ENCODE results near the gene PLBD1.

Gene PLBD1

DNA sequence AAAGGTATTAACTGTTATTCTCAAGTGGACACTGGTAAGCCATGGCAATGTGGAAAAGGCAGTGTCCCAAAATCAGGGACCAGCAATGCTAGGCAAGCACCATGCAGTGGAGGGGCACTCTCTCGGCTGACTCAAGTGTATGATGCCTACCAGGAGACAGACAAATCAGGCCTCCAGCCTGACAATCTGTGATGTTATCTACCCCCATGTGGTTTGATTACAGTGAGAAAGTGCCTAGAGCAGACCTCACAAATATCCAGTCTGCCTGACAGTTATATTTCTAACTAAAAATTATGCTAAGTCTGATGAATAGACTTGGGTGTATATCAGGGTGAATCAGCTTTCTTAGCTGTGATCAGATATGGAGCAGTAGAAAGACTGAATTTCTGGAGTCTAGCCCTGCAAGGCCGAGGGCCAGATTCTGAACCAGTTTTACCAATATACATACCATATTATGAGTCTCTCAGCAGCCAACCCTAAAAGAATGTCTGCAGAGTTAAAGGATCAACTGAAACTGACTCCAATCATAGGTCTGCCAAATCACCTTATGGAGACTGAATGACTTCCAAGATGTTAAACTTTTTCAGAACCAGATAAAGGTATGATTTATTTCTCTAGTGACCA lies 3.2 kb downstream of the PLBD1 start:
- no peak for DNase-seq

DNA sequence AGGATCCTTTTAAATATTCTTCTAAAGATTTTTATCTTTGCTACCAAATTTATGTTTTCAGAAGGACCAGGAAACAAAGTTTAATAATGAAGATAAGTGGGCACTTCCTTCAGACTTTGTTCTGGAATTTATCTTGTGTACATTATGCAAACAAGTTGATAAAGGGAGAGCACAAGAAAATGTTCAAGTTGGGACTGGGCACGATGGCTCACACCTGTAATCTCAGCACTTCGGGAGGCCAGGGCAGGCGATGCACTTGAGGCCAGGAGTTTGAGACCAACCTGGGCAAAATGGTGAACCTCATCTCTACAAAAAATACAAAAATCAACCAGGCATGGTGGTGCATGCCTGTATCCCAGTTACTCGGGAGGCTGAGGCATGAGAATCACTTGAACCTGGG lies 4.6 kb downstream of the PLBD1 start:
- DNase-seq = no peak

DNA sequence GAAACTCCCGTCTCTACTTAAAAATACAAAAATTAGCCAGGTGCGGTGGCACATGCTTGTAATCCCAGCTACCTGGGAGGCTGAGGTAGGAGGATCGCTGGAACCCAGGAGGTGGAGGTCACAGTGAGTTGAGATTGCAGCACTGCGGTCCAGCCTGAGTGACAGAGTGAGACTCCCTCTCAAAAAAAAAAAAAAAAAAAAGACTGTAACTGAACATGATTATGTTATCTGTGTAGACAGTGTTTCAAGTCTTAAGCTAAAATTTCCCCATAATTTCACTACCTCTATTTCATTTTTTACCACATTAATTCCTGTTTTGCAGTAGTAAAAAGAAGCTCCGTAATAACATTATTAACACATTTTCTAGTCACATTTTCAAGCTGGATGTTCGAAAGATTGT lies 5.4 kb downstream of the PLBD1 start:
- no peak for DNase-seq

DNA sequence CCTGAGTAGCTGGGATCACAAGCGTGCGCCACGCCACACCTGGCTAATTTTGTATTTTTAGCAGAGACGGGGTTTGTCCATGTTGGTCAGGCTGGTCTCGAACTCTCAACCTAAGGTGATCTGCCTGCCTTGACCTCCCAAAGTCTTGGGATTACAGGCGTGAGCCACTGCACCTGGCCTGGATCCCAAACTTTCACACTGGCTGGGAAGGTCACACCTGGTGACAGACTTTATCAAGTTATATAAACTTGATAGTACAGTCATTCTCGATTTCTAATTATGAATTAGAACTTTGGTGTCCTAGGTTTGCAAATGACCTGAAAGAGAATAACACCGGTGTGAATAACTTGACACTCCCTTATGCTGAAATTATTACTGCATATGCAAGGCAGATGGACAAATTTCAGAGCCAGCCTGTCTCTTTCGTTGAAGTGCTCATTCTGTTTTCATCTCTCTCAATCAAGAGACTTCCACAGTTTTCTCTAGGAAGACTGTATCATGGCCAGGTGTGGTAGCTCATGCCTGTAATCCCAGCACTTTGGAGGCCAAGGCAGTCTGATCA lies 5.9 kb downstream of the PLBD1 start:
- DNase-seq = no peak

DNA sequence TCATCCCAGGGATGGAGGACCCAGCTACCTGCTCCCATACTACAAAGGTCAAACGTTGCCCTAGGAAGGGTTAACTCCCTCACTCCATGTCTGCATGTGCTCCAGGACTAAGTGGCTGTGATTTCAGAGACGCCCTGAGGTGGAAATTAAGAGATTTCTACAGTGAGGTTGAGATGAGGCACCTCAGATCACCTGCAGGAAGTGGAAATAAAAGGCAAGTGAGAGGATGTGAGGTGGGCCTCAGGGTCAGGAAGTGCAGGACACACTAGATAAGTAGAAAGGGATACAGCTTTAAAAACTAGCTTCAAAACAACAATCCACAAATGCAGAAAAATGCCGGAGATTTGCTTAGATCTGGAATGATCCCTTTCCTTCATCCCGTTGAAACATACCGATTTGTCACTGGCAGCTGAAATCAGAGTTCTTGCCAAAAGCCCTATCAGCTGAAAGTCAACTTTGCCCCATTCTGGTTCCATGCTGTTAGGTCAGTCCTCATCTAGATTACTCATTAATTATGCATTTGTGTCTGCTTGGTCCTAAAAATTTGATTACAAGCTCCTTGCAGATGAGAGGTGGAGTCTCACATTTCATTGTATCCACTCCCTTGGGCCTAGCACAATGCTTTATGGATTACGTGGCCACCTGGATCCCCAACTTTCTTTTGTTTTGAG lies 6.6 kb downstream of the PLBD1 start:
- DNase-seq = no peak

DNA sequence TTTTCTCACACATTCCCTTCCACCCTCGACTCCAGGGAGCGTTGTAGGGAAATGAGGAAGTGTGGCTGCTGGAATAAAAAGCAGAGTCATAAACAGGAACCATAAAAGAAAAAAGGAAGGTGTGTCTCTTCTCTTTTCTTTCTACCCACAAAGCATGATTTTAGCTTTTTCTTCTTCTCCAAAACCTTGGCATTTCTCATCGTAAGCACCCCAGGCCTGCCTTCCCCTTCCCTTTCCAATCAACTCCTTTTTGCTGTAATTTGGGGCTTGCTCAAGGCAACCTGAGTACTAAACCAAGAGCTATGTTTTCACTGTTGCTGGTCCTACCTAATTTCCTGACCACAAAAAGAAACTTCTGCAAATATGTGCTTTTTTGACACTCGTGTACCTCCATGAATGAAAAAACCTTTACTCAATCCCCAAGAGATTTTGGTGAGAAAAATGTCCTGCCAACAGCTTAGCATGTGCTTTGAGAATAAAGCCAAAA lies 9.2 kb downstream of the PLBD1 start:
- no peak for DNase-seq

DNA sequence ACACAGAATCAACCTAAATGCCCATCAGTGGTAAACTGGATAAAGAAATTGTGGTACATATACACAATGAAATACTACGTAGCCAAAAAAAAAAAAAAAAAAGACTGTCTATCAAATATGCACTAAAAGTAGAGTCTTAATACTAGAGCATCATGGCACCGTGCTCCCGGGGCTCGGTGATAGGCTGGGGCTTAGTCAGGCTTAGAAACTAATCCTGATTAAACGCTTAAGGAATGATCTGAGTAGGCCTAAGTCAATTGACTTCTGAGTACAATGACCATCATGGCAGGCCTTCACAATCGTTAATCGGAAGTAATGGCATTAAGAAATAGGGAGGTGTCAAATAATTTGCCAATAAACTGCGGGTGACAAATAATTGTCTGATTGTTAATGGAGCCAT lies 9.7 kb downstream of the PLBD1 start:
- DNase-seq = no peak

DNA sequence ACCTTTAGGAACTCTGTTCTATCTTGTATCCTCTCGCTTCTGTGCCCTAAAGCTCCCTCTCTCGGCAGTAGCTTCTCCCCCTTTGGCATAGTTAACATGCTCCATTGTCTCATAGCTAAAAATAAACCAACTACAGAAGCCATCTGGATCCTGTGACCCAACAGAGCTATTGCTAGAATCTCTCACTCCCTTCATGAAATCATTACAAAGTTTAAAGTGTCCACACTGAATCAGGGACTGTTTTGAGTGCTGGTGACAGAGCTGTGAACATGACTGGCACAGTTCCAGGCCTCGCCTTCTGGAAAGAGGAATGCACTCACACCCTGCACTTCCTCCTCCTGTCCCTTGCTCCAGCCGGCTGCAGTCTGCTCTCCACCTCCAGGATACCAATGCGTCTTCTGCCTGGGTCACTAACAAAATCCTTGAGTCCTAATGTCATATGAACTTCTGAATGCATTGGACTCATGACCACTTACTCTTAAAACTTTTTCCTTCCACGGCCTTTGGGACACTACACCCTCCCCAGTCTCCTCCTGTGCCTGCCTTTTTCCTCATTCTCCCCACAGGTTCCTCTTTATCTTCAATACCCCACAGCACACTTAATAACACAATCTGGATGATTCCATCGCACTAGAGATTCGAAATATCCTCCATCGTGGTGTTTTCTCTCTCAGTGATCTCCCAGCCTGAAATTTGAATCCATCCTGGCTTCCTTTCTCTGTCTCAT lies 13.2 kb downstream of the PLBD1 start:
- DNase-seq = no peak

DNA sequence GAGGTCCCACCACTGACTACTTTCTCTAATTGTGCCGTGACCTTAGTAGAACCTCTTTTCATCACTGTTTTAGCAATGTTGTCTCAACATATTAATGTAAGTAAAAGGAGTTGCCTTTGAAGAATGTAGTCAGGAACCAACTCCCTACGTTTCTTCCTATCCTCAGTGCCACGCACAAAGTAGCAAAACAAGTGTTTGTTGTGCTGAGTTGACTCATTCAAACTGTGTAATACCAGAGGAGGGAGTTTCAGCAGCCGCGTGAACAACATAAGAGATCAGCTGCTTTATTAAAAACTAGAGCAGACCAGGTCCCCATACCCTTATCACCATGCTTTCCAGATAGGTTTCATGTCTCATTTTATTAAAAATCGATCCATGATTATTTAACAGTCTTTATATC lies 19.1 kb downstream of the PLBD1 start:
- no peak for DNase-seq

DNA sequence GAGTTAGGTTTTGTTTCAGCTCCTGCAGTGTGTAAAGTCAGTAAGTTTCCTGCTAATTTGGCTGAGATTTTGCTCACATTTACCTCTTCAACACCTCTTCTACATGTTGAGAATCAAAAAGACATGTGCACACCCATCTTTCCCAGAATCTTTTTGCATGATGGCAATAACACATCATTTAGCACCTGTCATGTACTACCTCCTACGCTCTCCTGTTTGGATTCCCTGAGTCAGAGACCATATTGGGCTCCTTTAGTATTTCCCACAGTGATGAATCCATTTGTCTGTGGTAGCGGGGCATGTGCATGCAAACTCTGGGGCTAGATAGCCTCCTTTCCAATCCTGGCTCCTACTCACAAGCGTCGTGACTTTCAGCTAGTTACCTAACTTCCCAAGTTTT lies 20.1 kb downstream of the PLBD1 start:
- DNase-seq = no peak

DNA sequence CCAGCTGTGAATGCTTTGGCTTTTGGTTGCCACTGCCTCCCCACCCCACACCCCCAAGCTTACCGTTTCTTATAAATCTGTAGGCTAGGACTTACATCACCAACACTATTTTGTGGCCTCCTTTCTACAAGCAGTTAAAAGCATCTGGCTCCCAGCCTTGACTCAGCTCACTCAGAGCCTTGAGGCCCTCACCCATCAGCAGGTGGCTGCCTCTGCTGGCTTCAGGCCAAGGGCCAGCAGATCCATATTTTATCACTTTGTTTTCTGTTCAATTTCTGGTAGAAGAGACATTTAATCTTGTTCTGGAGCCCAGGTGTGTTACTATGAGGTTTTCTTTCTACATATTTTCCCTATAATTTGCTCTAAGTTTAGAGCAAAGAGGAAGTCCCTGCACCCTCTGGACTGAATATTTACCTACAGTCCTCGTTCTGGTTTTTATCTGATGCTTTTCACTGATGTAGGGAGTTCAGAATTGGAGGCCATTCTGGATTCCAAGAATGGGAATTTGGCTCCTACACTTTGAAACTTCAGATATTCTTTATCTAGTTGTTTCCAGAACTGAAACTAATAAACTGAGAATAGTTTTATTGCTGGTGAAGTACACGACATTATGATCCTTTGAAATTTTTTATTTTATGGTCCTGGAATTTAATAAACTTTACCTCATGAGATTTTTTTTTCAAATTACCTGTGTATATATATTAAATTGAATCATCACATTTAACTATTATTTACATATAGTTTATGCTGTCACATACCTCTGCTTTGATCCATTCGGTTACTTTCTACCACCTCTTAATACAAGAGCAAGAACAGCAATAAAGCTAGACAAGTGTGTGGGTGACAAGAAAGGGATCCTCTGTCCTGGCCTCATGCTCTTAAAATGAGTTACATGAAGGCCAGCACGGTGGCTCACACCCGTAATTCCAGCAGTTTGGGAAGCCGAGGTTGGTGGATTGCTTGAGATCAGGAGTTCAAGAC lies 22.2 kb downstream of the PLBD1 start:
- no peak for DNase-seq

DNA sequence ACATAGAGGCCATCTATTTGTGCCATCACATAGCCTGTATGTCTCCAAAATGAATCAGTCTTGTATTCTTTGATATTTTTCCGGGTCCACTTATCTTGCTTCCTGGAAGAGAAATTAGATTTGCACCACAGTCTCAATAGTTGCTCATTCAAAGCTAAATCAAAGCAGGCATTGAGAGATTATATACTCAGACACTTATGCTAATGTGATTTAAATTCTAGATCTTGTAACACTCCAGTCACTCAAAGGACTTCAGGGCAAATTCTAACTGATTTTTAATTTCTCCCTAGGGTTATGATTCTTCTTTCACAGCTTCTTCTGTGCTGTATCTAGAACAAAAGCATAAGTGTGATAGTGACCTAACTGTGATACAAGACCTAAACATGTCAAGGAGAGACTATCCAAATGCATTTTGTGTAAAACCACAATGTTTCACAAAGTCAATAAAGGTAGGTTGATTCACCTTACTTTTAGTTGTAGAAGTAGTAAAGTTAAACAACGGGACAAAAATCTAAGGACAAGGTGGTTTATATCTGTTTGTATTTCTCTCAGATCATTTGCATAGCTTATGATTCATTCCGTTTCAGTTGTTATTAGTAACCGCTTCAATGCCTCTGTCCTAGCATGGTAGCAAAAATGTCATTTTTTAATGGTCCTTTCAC lies 26.8 kb downstream of the PLBD1 start:
- DNase-seq = no peak

DNA sequence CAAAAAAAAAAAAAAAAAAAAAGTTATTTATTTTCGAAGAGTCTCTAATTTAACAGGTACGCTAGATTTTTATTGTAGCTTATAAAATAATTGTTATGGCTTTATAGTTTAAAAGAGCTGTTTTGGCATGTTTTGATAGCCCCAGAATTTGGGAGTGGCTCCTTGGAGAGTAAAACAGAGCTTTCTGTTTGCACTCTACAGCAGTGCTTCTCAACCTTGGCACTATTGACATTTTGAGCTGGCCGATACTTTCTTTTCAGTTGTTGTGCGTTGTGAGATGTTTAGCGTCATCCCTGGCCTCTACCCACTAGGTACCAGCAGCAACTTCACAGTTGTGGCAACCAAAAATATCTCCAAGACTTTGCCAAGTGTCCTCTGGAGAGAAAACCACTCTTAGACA lies 30.6 kb downstream of the PLBD1 start:
- DNase-seq = no peak

DNA sequence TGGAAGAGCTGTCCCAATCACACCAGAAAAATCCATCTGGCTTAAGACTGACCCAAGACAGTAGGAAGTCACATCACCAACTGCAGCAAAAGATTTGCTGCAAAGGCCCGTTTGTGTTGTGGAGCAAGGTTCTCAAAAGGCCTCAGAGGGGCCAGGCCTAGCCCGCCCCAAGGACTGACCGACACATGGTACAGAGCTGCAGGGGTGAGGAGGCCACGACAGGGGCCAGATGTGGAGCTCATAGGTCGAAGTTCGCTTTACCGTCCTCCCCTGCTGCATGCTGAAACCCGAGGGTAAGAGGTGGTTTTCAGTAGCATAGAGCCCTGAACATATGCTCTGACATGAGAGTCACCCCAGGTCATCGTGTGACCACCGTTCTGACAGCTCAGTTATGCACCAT lies 35.5 kb downstream of the PLBD1 start:
- DNase-seq = no peak

DNA sequence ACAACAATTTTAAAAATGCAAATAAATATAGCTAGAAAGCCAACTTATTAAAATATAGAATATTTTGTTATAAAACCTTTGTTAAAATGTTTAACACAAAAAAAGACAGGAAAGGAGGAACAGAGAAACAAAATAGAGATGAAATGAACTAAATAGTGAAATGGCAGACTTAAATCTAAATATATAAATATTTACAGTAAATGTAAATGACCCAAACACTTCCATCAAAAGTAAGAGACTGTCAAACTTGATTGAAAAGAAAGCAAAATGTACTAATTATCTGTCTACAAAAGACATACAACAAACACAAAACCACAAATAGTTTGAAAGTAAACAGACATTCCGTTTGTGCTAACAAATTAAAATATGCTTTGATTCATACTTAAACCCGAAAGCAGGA lies 41.7 kb downstream of the PLBD1 start:
- DNase-seq = no peak

DNA sequence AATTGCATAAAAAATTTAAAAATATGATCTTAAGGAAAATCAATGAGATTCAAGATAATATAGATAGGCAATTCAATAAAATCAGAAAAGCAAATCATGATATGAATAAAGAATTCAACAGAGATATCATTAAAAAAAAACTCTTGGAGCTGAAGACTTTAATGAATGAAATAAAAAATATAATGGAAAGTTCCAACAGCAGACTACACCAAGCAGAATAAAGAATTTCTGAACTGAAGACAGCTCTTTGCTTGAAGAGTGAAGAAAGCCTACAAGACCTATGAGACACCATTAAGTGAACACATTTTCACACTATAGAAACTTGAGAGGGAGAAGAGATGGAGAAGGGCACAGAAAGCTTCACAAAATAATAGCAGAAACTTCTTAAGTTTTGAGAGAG lies 45.9 kb downstream of the PLBD1 start:
- no peak for DNase-seq

DNA sequence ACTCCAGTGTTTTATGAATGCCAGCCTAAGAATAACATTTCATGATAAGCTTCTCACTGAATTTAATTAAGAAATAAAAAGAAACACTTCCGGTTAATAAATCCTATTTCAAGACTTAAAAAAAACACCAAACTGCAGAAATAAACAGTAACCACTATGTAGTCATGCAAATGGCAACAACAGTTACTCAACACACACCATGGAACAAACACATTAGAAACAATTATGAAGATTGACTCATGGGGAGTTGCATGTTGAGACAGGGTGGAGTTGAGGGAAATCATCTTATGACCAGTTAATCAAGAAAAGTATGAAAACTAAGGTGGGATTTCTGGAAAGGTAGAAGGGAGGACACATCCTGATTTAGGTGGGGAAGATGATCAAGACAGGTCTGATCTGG lies 52.7 kb downstream of the PLBD1 start:
- no peak for DNase-seq

DNA sequence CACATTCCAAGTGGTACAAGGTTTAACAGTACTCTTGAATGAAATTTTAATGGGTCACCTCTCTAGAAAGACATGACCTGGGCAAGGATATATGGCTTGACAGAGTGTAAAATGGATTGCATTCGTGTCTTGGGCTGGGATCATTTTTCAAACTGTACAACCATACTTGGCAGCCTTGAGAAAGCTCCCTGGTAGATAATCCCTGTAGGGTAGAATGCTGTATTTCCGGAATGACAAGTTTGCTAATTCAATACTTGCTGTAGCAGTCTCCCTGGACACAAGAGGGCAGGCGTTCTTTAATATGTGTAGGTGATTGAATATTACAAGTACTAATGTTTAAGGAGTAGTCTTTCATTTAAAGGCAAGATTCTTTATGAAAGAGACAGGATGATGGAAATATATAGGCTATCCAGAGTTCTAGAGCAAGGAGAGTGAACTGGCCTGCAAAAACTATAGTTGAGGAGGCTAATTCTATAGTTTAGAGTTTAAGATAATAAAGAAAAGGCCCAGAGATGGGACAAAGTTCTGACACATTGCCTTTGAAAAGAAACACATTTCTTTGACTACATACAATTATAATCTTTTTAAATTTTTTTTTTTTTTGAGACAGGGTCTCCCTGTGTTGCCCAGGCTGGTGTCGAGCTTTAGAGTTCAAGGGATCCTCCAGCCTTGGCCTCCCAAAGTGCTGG lies 53.4 kb downstream of the PLBD1 start:
- DNase-seq = no peak

DNA sequence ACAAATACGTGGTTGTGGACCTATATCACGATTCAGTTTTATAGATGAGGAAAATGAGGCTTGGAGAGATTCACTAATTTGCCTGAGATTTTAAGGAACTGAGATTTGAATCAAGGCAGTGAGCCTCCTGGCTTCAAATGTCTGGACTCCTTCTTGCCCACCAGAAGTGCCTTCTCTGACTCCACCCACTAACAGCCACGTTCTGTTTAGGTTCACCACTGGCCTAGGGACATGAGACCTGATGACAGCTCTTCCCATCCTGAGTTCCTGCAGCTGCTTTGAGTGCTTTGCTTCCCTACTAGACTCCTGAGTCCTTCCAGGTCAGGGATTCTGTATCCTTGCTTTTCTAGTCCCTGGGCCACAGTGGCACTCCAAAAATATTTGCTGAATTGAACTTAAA lies 57.1 kb downstream of the PLBD1 start:
- no peak for DNase-seq

DNA sequence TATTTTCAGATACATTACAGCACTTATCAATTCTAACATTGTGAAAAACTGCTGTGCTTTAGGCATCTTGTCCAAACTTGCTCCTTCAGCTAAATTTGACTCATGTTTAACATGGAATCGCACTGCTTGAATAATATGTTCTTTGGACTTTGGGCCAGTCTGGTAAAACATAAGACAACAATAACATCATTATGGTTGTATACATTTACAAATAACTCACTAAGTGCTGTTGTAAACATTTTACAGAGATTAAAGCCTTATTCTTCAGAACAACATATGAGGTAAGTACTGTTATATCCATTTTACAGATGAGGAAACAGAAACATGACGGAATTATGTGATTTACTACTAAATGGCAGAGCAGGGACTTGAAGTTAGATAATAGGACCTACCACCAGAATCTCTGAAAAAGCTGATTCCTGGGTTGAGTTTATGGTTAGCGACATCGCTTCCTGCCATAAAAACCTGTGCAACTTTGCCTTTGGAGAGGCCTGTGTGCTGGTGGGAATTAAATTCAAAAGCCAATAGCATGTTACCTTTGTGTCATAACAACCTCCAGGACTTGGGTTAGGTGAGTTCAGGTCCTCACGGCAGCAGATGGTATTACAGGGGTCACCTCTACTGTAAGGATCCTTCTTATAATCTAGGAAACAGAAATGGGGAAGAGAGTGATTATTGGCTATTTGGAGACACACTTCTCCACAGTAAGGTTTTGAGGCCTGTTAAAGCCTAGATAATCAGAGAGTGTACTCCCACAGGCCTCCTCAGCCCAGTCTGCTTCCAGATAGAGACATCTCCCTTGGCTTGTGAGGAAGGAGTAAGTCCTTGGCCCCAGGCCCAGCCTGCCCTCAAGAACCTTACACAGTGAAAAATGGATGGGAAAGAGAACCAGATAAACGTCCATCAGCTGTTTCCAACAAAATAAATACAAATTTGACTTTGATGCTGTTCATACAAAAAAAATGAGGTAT lies 61.8 kb downstream of the PLBD1 start:
- no peak for DNase-seq

All from T1000 (cell line).